PC-3 (cell line): ENCODE measurements around the gene CPEB3.

ENCODE experiments used
- CTCF ChIP-seq: fragments of 300-600 bp; sonication (generic); conservative IDR thresholded peaks from 2 replicates; pipeline ENCODE4 v1.5.1; 2017; ENCODE audit warnings: antibody characterized with exemption, low read depth, mild to moderate bottlenecking, low read length
- EZH2 ChIP-seq: fragments of 300-600 bp; sonication (generic); IDR thresholded peaks from one replicate; pipeline ENCODE4 v1.6.1; 2017; ENCODE audit warnings: antibody characterized with exemption, mild to moderate bottlenecking, low read length; ENCODE audit not compliant: unreplicated experiment
- EZH2phosphoT487 ChIP-seq: fragments of 300-600 bp; sonication (generic); IDR thresholded peaks from 2 replicates; pipeline ENCODE4 v1.6.1; 2018; ENCODE audit warnings: mild to moderate bottlenecking, antibody characterized with exemption, low read length, borderline replicate concordance

GRCh38 chr10:92047215-92047614, 243.7 kb downstream of the CPEB3 start:
- TF ChIP-seq CTCF (no peak), EZH2phosphoT487 (no peak), EZH2 (no peak)
